K562 (cell line): Measurements from ENCODE around the gene CAMK1D. TPM values are rescaled to one million over a fixed set of nuclear protein-coding genes. Genes with fewer than 3 reads are reported as not detected.

Experiments
- BRCA1 ChIP-seq, 2 experiments: fragments of 450-650 bp in 1 of 2; sonication (generic) in 1 of 2; formaldehyde crosslinking in 1 of 2; IDR thresholded peaks; 2 replicates each; pipeline versions ENCODE4 v1.5.0 to v1.6.1; 2017 to 2020; ENCODE audit warnings: mild to moderate bottlenecking in 1 of 2, missing genetic modification reagents in 1 of 2
- CBX5 ChIP-seq: IDR thresholded peaks from 2 replicates; pipeline ENCODE4 v1.6.1; 2014; ENCODE audit warnings: low read depth, borderline replicate concordance
- ELF2 ChIP-seq: fragments of 250-450 bp; sonication (Bioruptor Pico); IDR thresholded peaks from 2 replicates; pipeline ENCODE4 v1.5.0; 2021; ENCODE audit warnings: mild to moderate bottlenecking
- FOXK2 ChIP-seq, 2 experiments: fragments of 450-650 bp; IDR thresholded peaks in 1 of 2; conservative IDR thresholded peaks in 1 of 2; 2 replicates each; pipeline ENCODE4 v1.6.1; 2016; ENCODE audit warnings: low read depth in 2 of 2, mild to moderate bottlenecking in 1 of 2
- GABPB1 ChIP-seq: sonication (generic); formaldehyde crosslinking; IDR thresholded peaks from 2 replicates; pipeline ENCODE4 v1.8.0; 2022; ENCODE audit warnings: mild to moderate bottlenecking, missing genetic modification reagents
- PRDM10 ChIP-seq: fragments of 450-650 bp; IDR thresholded peaks from 2 replicates; pipeline ENCODE4 v1.6.1; 2018; ENCODE audit not compliant: partially characterized antibody
- SRF ChIP-seq, 2 experiments: fragments of 250-450, 450-650 bp in 1 of 2; sonication (Bioruptor Pico) in 1 of 2; sonication (generic) in 1 of 2; formaldehyde crosslinking; IDR thresholded peaks; 2 replicates each; pipeline versions ENCODE4 v1.5.0 to v1.5.1; 2020 to 2022; ENCODE audit warnings: mild to moderate bottlenecking in 1 of 2, missing genetic modification reagents in 1 of 2
- USF2 ChIP-seq: sonication (generic); formaldehyde crosslinking; IDR thresholded peaks from 2 replicates; pipeline ENCODE4 v1.5.0; 2020; ENCODE audit warnings: missing genetic modification reagents
- ZFP1 ChIP-seq: fragments of 450-650 bp; formaldehyde crosslinking; IDR thresholded peaks from 2 replicates; pipeline ENCODE4 v1.4.0; 2020; ENCODE audit warnings: mild to moderate bottlenecking, mixed read lengths
- ZNF12 ChIP-seq: sonication (generic); formaldehyde crosslinking; IDR thresholded peaks from 2 replicates; pipeline ENCODE4 v1.4.0; 2020; ENCODE audit warnings: mild to moderate bottlenecking, missing genetic modification reagents
- ZNF561 ChIP-seq: fragments of 450-650 bp; formaldehyde crosslinking; conservative IDR thresholded peaks from 2 replicates; pipeline ENCODE4 v1.4.0; 2020; ENCODE audit warnings: mild to moderate bottlenecking, moderate library complexity
- ZNF639 ChIP-seq, 2 experiments: fragments of 200-800 bp in 1 of 2; sonication (Bioruptor generic) in 1 of 2; sonication (generic) in 1 of 2; formaldehyde crosslinking in 1 of 2; IDR thresholded peaks in 1 of 2; conservative IDR thresholded peaks in 1 of 2; 2 replicates each; pipeline versions ENCODE4 v1.5.0 to v1.6.1; 2016 to 2020; ENCODE audit warnings: missing compliant biosample characterization in 1 of 2, missing genetic modification characterization in 1 of 2, missing genetic modification reagents in 1 of 2
- polyA plus RNA-seq, 8 experiments: library from polyadenylated mRNA; depleted of rRNA in 4 of 8; stranded (reverse) in 5 of 8; unstranded in 3 of 8; fragments of >200 nt; fragmentation: Nextera tagmentation in 2 of 8; fragmentation: Illumina TruSeq in 1 of 8; extraction: Ambion mirVana in 2 of 8; extraction: Trizol in 1 of 8; gene quantifications; 2 replicates each; pipeline versions ENCODE4 v1.2.1 to v1.2.3, GENCODE V29; 2011 to 2014; ENCODE audit warnings: inconsistent platforms in 1 of 8, missing spikeins in 1 of 8
- total RNA-seq, 7 experiments: library from RNA; depleted of rRNA in 6 of 7; stranded (reverse); fragments of >200 nt in 6 of 7; fragmentation: Illumina TruSeq in 2 of 7; extraction: Trizol in 2 of 7; gene quantifications; 2 replicates each; pipeline versions ENCODE4 v1.2.1 to v1.2.3, GENCODE V29; 2011 to 2021; ENCODE audit warnings: low replicate concordance in 1 of 7
- TF ChIP-seq, protein P1 (sequence below), 2 experiments: fragments of 250-450 bp in 1 of 2; fragments of 450-650 bp in 1 of 2; sonication (Bioruptor Pico) in 1 of 2; IDR thresholded peaks; 2 replicates each; pipeline versions ENCODE4 v1.6.1 to v1.8.0; 2016 to 2021; ENCODE audit warnings: mild to moderate bottlenecking in 2 of 2, moderate library complexity in 2 of 2, missing compliant biosample characterization in 1 of 2, missing genetic modification characterization in 1 of 2
- TF ChIP-seq, protein P2 (sequence below): fragments of 450-650 bp; conservative IDR thresholded peaks from 2 replicates; pipeline ENCODE4 v1.6.1; 2016; ENCODE audit warnings: missing genetic modification characterization, low read depth, mild to moderate bottlenecking, missing compliant biosample characterization, moderate library complexity
- TF ChIP-seq, protein P3 (sequence below): fragments of 250-450 bp; sonication (Bioruptor Pico); IDR thresholded peaks from 2 replicates; pipeline ENCODE4 v1.5.0; 2021

CAMK1D gene
- total and polyA plus RNA-seq, 9 of the 15 experiments (the other 6 are each of a cell fraction or from before 2014, with no cell fraction given) = 0.12 to 0.24 (median 0.20) TPM; not detected in 5

GRCh38 chr10:12710594-12711349 lies 361.4 kb downstream of the CAMK1D start (continued):
- TF ChIP-seq, protein P1, sequence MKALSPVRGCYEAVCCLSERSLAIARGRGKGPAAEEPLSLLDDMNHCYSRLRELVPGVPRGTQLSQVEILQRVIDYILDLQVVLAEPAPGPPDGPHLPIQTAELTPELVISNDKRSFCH (CRISPR knock-in tag; IDR thresholded peaks at IDR 0.05) = no peak
- TF ChIP-seq, protein P1 (tag; IDR thresholded peaks at IDR 0.05) = no peak
- TF ChIP-seq ZNF639 (CRISPR knock-in tag; conservative IDR thresholded peaks at IDR 0.05 in 1 of 2, IDR thresholded peaks at IDR 0.05 in 1 of 2) = no peak
- TF ChIP-seq ZNF12 (CRISPR knock-in tag) = no peak
- no peak for TF ChIP-seq PRDM10
- no peak for TF ChIP-seq ELF2 (CRISPR knock-in tag)
- no peak for TF ChIP-seq USF2 (CRISPR knock-in tag)
- no peak for TF ChIP-seq ZNF561
- TF ChIP-seq, protein P2, sequence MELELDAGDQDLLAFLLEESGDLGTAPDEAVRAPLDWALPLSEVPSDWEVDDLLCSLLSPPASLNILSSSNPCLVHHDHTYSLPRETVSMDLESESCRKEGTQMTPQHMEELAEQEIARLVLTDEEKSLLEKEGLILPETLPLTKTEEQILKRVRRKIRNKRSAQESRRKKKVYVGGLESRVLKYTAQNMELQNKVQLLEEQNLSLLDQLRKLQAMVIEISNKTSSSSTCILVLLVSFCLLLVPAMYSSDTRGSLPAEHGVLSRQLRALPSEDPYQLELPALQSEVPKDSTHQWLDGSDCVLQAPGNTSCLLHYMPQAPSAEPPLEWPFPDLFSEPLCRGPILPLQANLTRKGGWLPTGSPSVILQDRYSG = 0 out of 2 replicates have a peak, but pooled peaks have one; percentile 29
- TF ChIP-seq CBX5 = no peak
- TF ChIP-seq GABPB1 (CRISPR knock-in tag) = no peak
- TF ChIP-seq FOXK2 (conservative IDR thresholded peaks at IDR 0.05 in 1 of 2, IDR thresholded peaks at IDR 0.05 in 1 of 2; ENCODE audit: low read depth in 2 of 2) = no peak
- no peak for TF ChIP-seq SRF (CRISPR knock-in tag; IDR thresholded peaks at IDR 0.05)
- TF ChIP-seq, protein P3, sequence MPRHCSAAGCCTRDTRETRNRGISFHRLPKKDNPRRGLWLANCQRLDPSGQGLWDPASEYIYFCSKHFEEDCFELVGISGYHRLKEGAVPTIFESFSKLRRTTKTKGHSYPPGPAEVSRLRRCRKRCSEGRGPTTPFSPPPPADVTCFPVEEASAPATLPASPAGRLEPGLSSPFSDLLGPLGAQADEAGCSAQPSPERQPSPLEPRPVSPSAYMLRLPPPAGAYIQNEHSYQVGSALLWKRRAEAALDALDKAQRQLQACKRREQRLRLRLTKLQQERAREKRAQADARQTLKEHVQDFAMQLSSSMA = no peak
- no peak for TF ChIP-seq ZFP1 (CRISPR knock-in tag)
- no peak for TF ChIP-seq BRCA1 (IDR thresholded peaks at IDR 0.05)
- TF ChIP-seq BRCA1 (CRISPR knock-in tag; IDR thresholded peaks at IDR 0.05) = no peak
